HepG2 (cell line): Measurements from ENCODE around the gene CLDN20. TPM values are rescaled to one million over a fixed set of nuclear protein-coding genes. Genes with fewer than 3 reads are reported as not detected.

Source experiments
- ARID5B ChIP-seq: IDR thresholded peaks from 2 replicates; pipeline ENCODE4 v1.4.0; 2020; ENCODE audit warnings: mild to moderate bottlenecking, missing genetic modification reagents
- CREB1 ChIP-seq, 2 experiments: fragments of 450-650 bp in 1 of 2; IDR thresholded peaks; 2 replicates each; pipeline ENCODE4 v1.6.1; 2016 to 2017; ENCODE audit warnings: control low read depth in 1 of 2, mild to moderate bottlenecking in 1 of 2, missing compliant biosample characterization in 1 of 2, missing genetic modification characterization in 1 of 2
- FOSL1 ChIP-seq: sonication (generic); formaldehyde crosslinking; IDR thresholded peaks from 2 replicates; pipeline ENCODE4 v1.9.0; 2021; ENCODE audit warnings: missing genetic modification reagents, borderline replicate concordance
- GATAD2A ChIP-seq: IDR thresholded peaks from 2 replicates; pipeline ENCODE4 v1.6.1; 2016
- HHEX ChIP-seq: IDR thresholded peaks from 2 replicates; pipeline ENCODE4 v1.6.1; 2016; ENCODE audit warnings: control low read depth
- JUNB ChIP-seq: sonication (generic); formaldehyde crosslinking; IDR thresholded peaks from 2 replicates; pipeline ENCODE4 v1.8.0; 2022; ENCODE audit warnings: missing genetic modification reagents, mild to moderate bottlenecking, borderline replicate concordance
- KDM1A ChIP-seq: IDR thresholded peaks from 2 replicates; pipeline ENCODE4 v1.6.1; 2016; ENCODE audit warnings: missing compliant biosample characterization
- POGZ ChIP-seq: sonication (generic); formaldehyde crosslinking; IDR thresholded peaks from 2 replicates; pipeline ENCODE4 v1.4.0; 2020; ENCODE audit warnings: mild to moderate bottlenecking, missing genetic modification reagents
- RCOR2 ChIP-seq: IDR thresholded peaks from 2 replicates; pipeline ENCODE4 v1.6.1; 2016; ENCODE audit warnings: missing biosample characterization, missing genetic modification reagents
- TIGD3 ChIP-seq: sonication (generic); formaldehyde crosslinking; IDR thresholded peaks from 2 replicates; pipeline ENCODE4 v1.5.1; 2020; ENCODE audit warnings: mild to moderate bottlenecking, missing genetic modification reagents, borderline replicate concordance
- ZNF230 ChIP-seq: sonication (generic); formaldehyde crosslinking; IDR thresholded peaks from 2 replicates; pipeline ENCODE4 v1.4.0; 2020; ENCODE audit warnings: mild to moderate bottlenecking, missing genetic modification reagents
- ZNF280D ChIP-seq: sonication (generic); formaldehyde crosslinking; IDR thresholded peaks from 2 replicates; pipeline ENCODE4 v1.5.1; 2020; ENCODE audit warnings: mild to moderate bottlenecking, missing genetic modification reagents
- ZNF3 ChIP-seq: IDR thresholded peaks from 2 replicates; pipeline ENCODE4 v1.7.0; 2017; ENCODE audit warnings: inconsistent platforms
- ZNF792 ChIP-seq: IDR thresholded peaks from 2 replicates; pipeline ENCODE4 v1.6.1; 2016
- polyA plus RNA-seq, 8 experiments: library from polyadenylated mRNA; depleted of rRNA in 3 of 8; stranded (reverse) in 7 of 8; unstranded in 1 of 8; fragments of >200 nt; fragmentation: Illumina TruSeq in 4 of 8; extraction: Trizol in 4 of 8; gene quantifications; 2 replicates each; pipeline versions ENCODE4 v1.2.1 to v1.2.3, GENCODE V29; 2011 to 2016; ENCODE audit warnings: low read depth in 4 of 8, missing spikeins in 1 of 8, mixed read lengths in 1 of 8; ENCODE audit not compliant: insufficient read depth in 1 of 8
- total RNA-seq, 5 experiments: library from RNA; depleted of rRNA; stranded (reverse); fragments of >200 nt; fragmentation: Illumina TruSeq; extraction: Trizol; gene quantifications; 2 replicates each; pipeline ENCODE4 v1.2.3, GENCODE V29; 2016; ENCODE audit warnings: low read depth in 1 of 5

Gene CLDN20
- total and polyA plus RNA-seq, 2 of the 13 experiments (the other 11 are each of a cell fraction or from before 2014, with no cell fraction given), result not detected

GRCh38 chr6:155309150-155309549, 45.3 kb downstream of the CLDN20 start (continued):
- TF ChIP-seq ARID5B (CRISPR knock-in tag) (0 out of 2 replicates have a peak, but pooled peaks have one; percentile 17), KDM1A (0 out of 2 replicates have a peak, but pooled peaks have one; percentile 51), ZNF280D (CRISPR knock-in tag) (0 out of 2 replicates have a peak, but pooled peaks have one; percentile 37), FOSL1 (peak; percentile 44; the same call in 1 of the 2 replicates), CREB1 (IDR thresholded peaks at IDR 0.05) (no peak), CREB1 (CRISPR knock-in tag; IDR thresholded peaks at IDR 0.05) (0 out of 2 replicates have a peak, but pooled peaks have one; percentile 9), GATAD2A (CRISPR knock-in tag) (0 out of 2 replicates have a peak, but pooled peaks have one; percentile 33), RCOR2 (CRISPR knock-in tag) (peak; percentile 32; the same call in 1 of the 2 replicates), JUNB (CRISPR knock-in tag) (peak; percentile 69; the same call in 1 of the 2 replicates), POGZ (CRISPR knock-in tag) (0 out of 2 replicates have a peak, but pooled peaks have one; percentile 36), TIGD3 (no peak), ZNF792 (CRISPR knock-in tag) (peak; percentile 100), ZNF230 (CRISPR knock-in tag) (no peak), HHEX (CRISPR knock-in tag) (no peak), ZNF3 (CRISPR knock-in tag) (peak; percentile 60; the same call in 1 of the 2 replicates)
